Measurements from ENCODE around the gene ADAMTS19. TPM values are rescaled to one million over a fixed set of nuclear protein-coding genes. Genes with fewer than 3 reads are reported as not detected.

Gene ADAMTS19
- total RNA-seq, 2 experiments from 2014 or later = not detected

DNA sequence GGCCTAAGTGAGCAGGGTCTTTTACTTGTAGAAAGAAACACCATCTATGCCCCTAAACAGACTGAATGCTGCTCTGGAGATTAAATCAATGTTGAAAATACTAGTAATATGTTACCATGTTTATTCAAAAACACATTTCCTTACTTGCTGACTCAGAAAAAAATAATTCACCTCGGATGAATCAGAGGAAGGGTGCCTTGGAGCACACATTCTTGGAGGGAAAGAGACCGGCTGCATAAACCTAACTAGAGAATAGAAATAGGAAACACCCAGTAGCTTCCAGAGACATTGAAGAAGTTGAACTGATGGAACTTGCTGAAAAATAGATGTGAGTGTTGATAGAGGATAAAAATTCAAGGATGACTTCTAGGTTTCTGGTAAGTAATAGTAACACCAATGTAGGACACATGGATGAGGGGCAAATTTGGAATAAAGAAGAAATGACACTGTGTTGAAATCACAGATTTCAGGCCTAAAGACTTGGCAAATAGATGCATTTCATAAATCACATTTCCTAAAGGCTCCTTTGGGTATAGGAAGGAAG is 210.9 kb downstream of the ADAMTS19 start:
- H3K9me3 Mint-ChIP-seq (ENCODE audit: insufficient read depth) = no peaks in the 10 kb centered on the region
- no peaks in the 10 kb centered on the region for H3K4me1 Mint-ChIP-seq (ENCODE audit: low read depth)
- POLR2A ChIA-PET = no interaction called here
- H3K36me3 Mint-ChIP-seq (ENCODE audit: low read depth) = no peaks in the 10 kb centered on the region
- H3K27me3 Mint-ChIP-seq (ENCODE audit: low read depth) = no peaks in the 10 kb centered on the region
- H3K27ac Mint-ChIP-seq = no peak overlapping the region
- no peak overlapping the region for H3K4me3 Mint-ChIP-seq
- CTCF ChIA-PET = no interaction called here
- DNase-seq (no peak), ATAC-seq (no peak)

DNA sequence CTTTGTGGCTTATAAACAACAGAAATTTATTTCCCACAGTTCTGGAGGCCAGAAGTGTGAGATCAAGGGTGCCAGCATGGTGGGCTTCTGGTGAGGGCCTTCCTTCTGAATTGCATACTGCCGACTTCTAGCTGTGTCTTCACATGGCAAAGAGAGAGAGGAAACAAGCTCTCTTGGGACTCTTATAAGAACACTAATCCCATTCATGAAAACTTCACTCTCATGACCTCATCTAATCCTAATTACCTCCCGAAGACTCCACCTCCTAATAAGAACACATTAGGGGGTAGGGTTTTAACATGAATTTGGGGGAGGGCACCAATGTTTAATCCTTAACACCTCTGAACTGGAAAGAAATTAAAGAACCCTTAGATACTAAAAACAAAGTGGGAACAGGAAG is 211.9 kb downstream of the ADAMTS19 start:
- POLR2A ChIA-PET = no interaction called here
- CTCF ChIA-PET = no interaction called here

DNA sequence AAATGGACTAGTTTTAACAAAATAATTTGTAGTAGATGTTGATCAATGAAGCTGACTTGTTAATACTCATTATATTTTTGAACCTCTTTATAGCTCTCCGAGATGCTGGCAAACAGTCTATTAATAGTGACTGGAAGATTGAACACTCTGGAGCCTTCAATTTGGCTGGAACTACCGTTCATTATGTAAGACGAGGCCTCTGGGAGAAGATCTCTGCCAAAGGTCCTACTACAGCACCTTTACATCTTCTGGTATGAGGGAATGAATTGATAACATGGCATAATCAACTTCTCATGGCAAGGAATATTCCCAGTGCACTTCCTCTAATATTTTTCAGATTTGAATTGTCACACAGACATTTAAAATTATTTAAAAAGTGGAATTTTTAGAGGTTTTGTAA is 219.6 kb downstream of the ADAMTS19 start:
- ChIA-PET POLR2A (no interaction called here), CTCF (no interaction called here)
- no peaks in the 10 kb centered on the region for H3K9me3 Mint-ChIP-seq (ENCODE audit: insufficient read depth)
- H3K27me3 Mint-ChIP-seq (ENCODE audit: low read depth) = no peaks in the 10 kb centered on the region
- no peaks in the 10 kb centered on the region for H3K36me3 Mint-ChIP-seq (ENCODE audit: low read depth)
- H3K27ac Mint-ChIP-seq = no peak overlapping the region
- no peaks in the 10 kb centered on the region for H3K4me1 Mint-ChIP-seq (ENCODE audit: low read depth)
- ATAC-seq (no peak), DNase-seq (no peak)
- H3K4me3 Mint-ChIP-seq = no peak overlapping the region

More for the DNA sequence above, 211.9 kb downstream of the ADAMTS19 start:
- H3K9me3 Mint-ChIP-seq (ENCODE audit: insufficient read depth) = no peaks in the 10 kb centered on the region
- no peaks in the 10 kb centered on the region for H3K4me1 Mint-ChIP-seq (ENCODE audit: low read depth)
- H3K27me3 Mint-ChIP-seq (ENCODE audit: low read depth) = no peaks in the 10 kb centered on the region
- H3K36me3 Mint-ChIP-seq (ENCODE audit: low read depth) = no peaks in the 10 kb centered on the region
- ATAC-seq (no peak), DNase-seq (no peak)
- no peak overlapping the region for H3K4me3 Mint-ChIP-seq
- no peak overlapping the region for H3K27ac Mint-ChIP-seq

DNA sequence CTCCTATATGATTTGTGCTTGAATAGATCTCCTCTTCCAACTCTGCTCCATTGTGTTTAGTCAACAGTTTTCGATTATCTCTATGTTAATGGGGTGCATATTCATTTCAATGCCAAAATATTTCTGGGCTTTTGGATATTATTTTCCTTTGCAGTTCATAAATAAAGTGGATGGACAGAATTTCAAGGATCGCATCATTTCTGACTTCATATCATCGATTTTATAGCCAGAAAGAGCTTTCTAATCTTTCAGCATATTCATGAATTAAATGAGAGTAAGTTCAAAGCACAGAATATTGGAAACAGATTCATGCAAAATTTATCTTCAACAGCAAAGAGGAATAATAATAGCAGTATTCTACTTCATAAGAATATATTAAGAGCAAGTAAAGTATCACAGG is 227.8 kb downstream of the ADAMTS19 start:
- no peak overlapping the region for H3K27ac Mint-ChIP-seq
- H3K27me3 Mint-ChIP-seq (ENCODE audit: low read depth) = no peaks in the 10 kb centered on the region
- CTCF ChIA-PET = no interaction called here
- ATAC-seq = no peak
- no peaks in the 10 kb centered on the region for H3K4me1 Mint-ChIP-seq (ENCODE audit: low read depth)
- no peaks in the 10 kb centered on the region for H3K36me3 Mint-ChIP-seq (ENCODE audit: low read depth)
- POLR2A ChIA-PET = no interaction called here
- H3K9me3 Mint-ChIP-seq (ENCODE audit: insufficient read depth) = no peaks in the 10 kb centered on the region
- H3K4me3 Mint-ChIP-seq = no peak overlapping the region
- no peak for DNase-seq

DNA sequence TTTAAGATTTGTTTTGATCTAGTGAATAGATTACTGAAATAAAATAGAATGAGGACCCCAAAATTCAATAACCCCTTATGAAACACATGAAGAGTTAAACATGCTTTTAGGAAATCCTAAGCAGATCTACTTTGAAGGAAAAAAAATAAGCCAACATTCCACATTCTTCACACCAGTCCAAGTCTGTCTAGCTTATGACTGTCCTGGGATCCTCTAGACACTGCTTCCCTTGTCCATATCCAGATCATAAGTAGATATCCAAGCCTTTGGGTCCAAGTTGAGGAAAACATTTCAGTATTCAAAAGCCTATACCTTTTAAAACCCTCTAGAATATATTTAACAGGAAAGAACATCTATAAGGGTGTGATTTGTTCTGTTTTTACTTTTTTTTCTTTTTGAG is 228.9 kb downstream of the ADAMTS19 start:
- Mint-ChIP-seq H3K27ac (no peak overlapping the region), H3K4me1 (ENCODE audit: low read depth) (no peaks in the 10 kb centered on the region), H3K4me3 (no peak overlapping the region), H3K9me3 (ENCODE audit: insufficient read depth) (no peaks in the 10 kb centered on the region), H3K36me3 (ENCODE audit: low read depth) (no peaks in the 10 kb centered on the region), H3K27me3 (ENCODE audit: low read depth) (no peaks in the 10 kb centered on the region)
- ATAC-seq (no peak), DNase-seq (no peak)
- ChIA-PET CTCF (no interaction called here), POLR2A (no interaction called here)

DNA sequence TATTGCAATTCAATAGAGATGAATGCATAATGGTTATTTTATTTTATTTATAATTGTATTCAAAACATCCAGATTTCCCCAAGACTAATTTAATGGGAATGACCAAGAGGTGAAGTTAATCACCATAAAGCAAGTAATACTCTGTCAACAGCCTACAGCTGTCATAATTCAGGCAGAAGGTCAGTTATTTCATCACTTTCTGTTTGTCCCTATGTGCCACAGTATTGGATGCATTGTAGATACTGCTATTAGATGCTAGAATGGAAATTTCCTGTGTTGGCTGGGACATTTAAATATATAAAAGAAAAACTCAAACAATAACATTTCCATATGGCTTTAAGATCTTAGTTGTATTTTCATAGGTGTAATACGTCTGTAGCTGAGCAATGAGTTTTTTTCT is 231.1 kb downstream of the ADAMTS19 start:
- Mint-ChIP-seq H3K27me3 (ENCODE audit: low read depth) (no peaks in the 10 kb centered on the region), H3K27ac (no peak overlapping the region), H3K4me1 (ENCODE audit: low read depth) (no peaks in the 10 kb centered on the region), H3K4me3 (no peak overlapping the region), H3K36me3 (ENCODE audit: low read depth) (no peaks in the 10 kb centered on the region), H3K9me3 (ENCODE audit: insufficient read depth) (no peaks in the 10 kb centered on the region)
- ChIA-PET POLR2A (no interaction called here), CTCF (no interaction called here)
- no peak for DNase-seq
- ATAC-seq = no peak

DNA sequence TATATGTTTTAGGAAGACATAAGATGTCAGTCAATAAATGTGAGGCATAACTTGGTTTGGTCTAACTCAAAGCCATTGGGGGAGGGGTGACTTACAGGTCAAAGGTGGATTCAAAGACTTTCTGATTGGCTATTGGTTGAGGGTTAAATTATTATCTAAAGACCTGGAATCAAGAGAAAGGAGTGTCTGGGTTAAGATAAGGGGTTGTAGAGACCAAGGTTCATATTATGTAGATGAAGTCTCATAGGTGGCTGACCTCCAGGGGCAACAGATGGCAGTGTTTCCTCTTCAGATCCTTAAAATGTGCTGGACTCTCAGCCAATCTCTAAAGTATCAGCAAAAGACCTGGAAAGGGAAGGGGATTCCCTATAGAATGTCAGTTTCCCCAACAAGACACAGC is 236.5 kb downstream of the ADAMTS19 start:
- H3K9me3 Mint-ChIP-seq (ENCODE audit: insufficient read depth) = no peaks in the 10 kb centered on the region
- ChIA-PET POLR2A (no interaction called here), CTCF (no interaction called here)
- DNase-seq (no peak), ATAC-seq (no peak)
- H3K27ac Mint-ChIP-seq = no peak overlapping the region
- no peaks in the 10 kb centered on the region for H3K27me3 Mint-ChIP-seq (ENCODE audit: low read depth)
- no peak overlapping the region for H3K4me3 Mint-ChIP-seq
- no peaks in the 10 kb centered on the region for H3K4me1 Mint-ChIP-seq (ENCODE audit: low read depth)
- H3K36me3 Mint-ChIP-seq (ENCODE audit: low read depth) = no peaks in the 10 kb centered on the region

DNA sequence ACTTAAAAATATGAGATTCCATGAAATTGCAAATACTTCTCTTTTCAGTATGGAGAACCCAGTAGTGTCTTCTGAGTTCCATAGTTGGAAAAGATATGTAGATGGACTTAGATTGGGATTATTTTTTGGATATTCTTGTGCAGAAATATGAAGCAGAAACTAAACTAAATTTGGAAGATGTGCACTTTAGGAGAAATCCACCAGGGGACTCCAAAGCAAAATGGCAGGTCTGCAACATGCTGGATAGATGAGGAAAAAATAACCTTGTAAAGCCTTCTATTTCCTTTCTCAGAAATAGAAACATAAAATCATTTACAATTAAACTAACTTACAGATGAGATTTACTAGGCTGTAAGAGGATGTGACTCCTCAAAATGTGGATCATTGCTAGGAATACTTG is 238.6 kb downstream of the ADAMTS19 start:
- H3K9me3 Mint-ChIP-seq (ENCODE audit: insufficient read depth) = no peaks in the 10 kb centered on the region
- H3K27me3 Mint-ChIP-seq (ENCODE audit: low read depth) = no peaks in the 10 kb centered on the region
- ATAC-seq (no peak), DNase-seq (no peak)
- POLR2A ChIA-PET = no interaction called here
- CTCF ChIA-PET = no interaction called here
- H3K36me3 Mint-ChIP-seq (ENCODE audit: low read depth) = no peaks in the 10 kb centered on the region
- H3K4me3 Mint-ChIP-seq = no peak overlapping the region
- no peaks in the 10 kb centered on the region for H3K4me1 Mint-ChIP-seq (ENCODE audit: low read depth)
- no peak overlapping the region for H3K27ac Mint-ChIP-seq

DNA sequence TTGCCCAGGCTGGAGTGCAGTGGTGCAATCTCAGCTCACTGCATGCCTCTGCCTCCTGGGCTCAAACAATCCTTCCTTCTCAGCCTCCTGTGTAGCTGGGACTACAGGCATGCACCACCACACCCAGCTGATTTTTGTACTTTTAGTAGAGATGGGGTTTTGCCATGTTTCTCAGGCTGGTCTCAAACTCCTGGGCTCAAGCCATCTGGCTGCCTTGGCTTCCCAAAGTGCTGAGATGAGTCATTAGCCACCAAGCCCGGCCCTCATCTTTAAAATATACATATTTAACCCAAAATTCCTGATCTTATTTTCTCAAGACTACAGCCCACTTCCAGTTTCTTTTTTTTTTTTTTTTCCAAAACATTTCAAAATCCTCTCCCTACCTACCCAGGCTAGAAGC is 256.1 kb downstream of the ADAMTS19 start:
- no peaks in the 10 kb centered on the region for H3K27me3 Mint-ChIP-seq (ENCODE audit: low read depth)
- H3K4me1 Mint-ChIP-seq (ENCODE audit: low read depth) = no peaks in the 10 kb centered on the region
- no peak for DNase-seq
- ChIA-PET CTCF (no interaction called here), POLR2A (no interaction called here)
- ATAC-seq = no peak
- no peaks in the 10 kb centered on the region for H3K36me3 Mint-ChIP-seq (ENCODE audit: low read depth)
- H3K4me3 Mint-ChIP-seq = no peak overlapping the region
- H3K9me3 Mint-ChIP-seq (ENCODE audit: insufficient read depth) = no peaks in the 10 kb centered on the region
- H3K27ac Mint-ChIP-seq = no peak overlapping the region

DNA sequence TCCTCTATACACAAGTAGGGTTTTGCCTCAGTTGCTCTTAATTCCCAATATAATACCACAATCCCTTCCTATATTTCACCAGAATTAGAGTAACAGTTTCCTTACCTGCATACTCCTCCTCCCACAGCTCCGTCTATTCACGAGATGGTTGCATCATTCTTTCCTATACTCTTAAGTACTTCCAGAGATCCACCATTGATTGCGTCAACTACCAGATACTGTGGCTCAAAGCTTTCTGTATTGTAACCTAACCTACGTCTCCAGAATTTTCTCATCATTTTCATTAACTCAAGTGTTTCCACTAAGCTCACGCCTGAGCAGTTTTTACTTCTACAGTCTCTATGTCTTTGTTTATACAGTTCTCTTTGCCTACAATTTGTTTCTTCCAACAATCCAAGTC is 256.6 kb downstream of the ADAMTS19 start:
- ChIA-PET CTCF (no interaction called here), POLR2A (no interaction called here)
- Mint-ChIP-seq H3K36me3 (ENCODE audit: low read depth) (no peaks in the 10 kb centered on the region), H3K4me3 (no peak overlapping the region), H3K27ac (no peak overlapping the region), H3K27me3 (ENCODE audit: low read depth) (no peaks in the 10 kb centered on the region), H3K4me1 (ENCODE audit: low read depth) (no peaks in the 10 kb centered on the region), H3K9me3 (ENCODE audit: insufficient read depth) (no peaks in the 10 kb centered on the region)
- ATAC-seq (no peak), DNase-seq (no peak)

DNA sequence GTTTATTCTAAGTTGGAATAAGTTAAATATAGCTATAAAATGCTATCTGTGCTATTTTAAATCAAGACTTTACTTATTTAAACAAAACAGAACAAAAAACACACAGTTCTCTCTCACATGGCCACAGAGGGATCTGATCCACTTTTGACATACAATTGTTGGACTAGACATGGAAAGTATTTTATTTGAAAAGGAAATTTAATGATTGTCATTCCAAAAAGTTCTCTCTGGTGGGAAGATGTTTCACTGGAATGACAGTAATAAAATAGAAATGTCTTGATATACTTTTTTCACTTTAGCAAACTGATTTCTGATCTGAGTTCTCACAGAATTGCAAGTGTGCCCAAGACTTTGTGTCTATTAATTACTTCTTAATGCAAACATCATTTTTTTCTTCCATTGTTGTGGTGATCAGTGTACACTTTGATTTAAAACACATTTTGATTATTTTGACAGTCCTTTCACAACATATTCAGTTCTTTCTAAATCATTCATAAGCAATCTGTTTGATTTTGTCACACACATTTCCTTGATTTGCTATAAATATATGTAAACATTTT is 257.7 kb downstream of the ADAMTS19 start:
- Mint-ChIP-seq H3K27me3 (ENCODE audit: low read depth) (no peaks in the 10 kb centered on the region), H3K36me3 (ENCODE audit: low read depth) (no peaks in the 10 kb centered on the region), H3K27ac (no peak overlapping the region), H3K4me1 (ENCODE audit: low read depth) (no peaks in the 10 kb centered on the region), H3K9me3 (ENCODE audit: insufficient read depth) (no peaks in the 10 kb centered on the region), H3K4me3 (no peak overlapping the region)
- no peak for ATAC-seq
- DNase-seq = no peak
- CTCF ChIA-PET = no interaction called here
- POLR2A ChIA-PET = no interaction called here

DNA sequence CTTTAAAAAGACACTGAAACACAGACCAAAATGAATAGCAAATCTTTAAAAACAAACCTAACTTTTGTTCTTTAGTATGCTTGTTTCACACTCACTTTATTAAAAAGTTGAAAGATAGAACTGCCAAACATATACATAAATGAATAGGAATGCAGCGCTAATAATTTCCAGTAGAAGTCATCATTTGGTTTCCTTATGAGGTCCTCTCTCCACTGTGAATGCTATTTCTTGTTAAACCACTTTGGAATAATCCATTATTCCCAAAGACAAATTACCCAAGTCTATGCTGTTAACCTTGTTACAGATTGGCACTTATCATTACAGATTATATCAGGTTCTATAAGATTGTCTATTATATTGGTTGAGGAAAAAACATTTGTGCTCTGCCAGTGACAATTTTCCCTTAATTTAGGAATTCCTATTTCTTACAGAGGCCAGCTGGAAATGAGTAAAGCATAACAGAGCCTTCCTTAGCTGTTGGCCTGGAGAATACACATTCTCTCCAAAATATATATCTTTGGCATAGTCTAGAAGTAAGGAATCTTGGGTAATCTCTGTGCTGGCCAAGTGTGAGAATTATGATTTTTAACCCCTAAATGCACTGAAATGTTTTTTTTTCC is 258.5 kb downstream of the ADAMTS19 start:
- DNase-seq = no peak
- Mint-ChIP-seq H3K4me1 (ENCODE audit: low read depth) (no peaks in the 10 kb centered on the region), H3K27me3 (ENCODE audit: low read depth) (no peaks in the 10 kb centered on the region), H3K9me3 (ENCODE audit: insufficient read depth) (no peaks in the 10 kb centered on the region), H3K27ac (no peak overlapping the region), H3K36me3 (ENCODE audit: low read depth) (no peaks in the 10 kb centered on the region), H3K4me3 (no peak overlapping the region)
- ATAC-seq = no peak
- CTCF ChIA-PET = no interaction called here
- POLR2A ChIA-PET = no interaction called here

DNA sequence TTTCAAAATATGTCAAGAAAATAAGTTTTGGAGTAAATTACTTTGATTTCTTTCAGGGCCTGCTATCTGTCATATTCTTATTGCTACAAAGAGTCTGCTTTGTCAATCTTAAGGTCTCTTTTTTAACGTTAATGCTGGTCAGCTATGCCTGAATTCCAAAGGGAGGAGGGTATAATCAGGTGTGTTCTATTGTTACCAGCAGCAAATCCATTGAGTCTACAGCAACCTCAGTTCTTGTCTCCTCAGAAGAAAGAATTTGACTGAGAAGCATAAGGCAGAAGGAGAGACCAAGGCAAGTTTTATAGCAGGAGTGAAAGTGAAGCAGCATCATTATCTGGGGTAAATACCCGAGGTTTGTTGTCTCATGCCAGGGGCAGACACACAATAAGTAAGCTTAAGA is 264.1 kb downstream of the ADAMTS19 start:
- H3K9me3 Mint-ChIP-seq (ENCODE audit: insufficient read depth) = no peaks in the 10 kb centered on the region
- H3K36me3 Mint-ChIP-seq (ENCODE audit: low read depth) = no peaks in the 10 kb centered on the region
- ChIA-PET POLR2A (no interaction called here), CTCF (no interaction called here)
- ATAC-seq (no peak), DNase-seq (no peak)
- no peak overlapping the region for H3K27ac Mint-ChIP-seq
- H3K4me3 Mint-ChIP-seq = no peak overlapping the region
- H3K27me3 Mint-ChIP-seq (ENCODE audit: low read depth) = no peaks in the 10 kb centered on the region
- no peaks in the 10 kb centered on the region for H3K4me1 Mint-ChIP-seq (ENCODE audit: low read depth)
